ENCODE data around the gene SDC4. TPM values are rescaled to one million over a fixed set of nuclear protein-coding genes. Genes with fewer than 3 reads are reported as not detected.
A peak's percentile ranks its signal among the peaks of the same experiment; 100 is the strongest.

The SDC4 gene
- total RNA-seq, 2 experiments from 2014 or later, result 21.1 to 22.0 TPM

DNA sequence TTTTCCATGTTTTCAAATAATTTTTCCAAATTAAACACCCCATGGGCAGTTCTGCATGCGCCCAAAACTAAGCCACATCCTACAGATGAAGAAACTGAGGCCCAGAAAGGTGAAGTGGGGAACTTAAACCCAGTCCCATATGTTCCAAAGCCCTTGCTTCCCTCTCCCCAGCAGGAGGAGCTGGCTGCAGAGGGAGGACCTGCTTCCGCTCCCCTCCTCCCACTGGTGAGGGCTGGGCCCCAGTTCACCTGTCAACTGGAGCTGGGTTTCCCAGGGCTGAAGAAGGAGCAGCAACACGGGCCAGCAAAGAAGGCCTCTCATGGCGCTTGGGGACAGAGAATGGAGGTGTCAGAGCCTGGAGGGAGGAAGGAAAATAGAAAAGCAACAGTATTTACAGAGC lies 43.0 kb downstream of the SDC4 start:
- H3K27me3 Mint-ChIP-seq, result peaks cover 48% of the 10 kb centered on the region
- TF ChIP-seq, protein P1, sequence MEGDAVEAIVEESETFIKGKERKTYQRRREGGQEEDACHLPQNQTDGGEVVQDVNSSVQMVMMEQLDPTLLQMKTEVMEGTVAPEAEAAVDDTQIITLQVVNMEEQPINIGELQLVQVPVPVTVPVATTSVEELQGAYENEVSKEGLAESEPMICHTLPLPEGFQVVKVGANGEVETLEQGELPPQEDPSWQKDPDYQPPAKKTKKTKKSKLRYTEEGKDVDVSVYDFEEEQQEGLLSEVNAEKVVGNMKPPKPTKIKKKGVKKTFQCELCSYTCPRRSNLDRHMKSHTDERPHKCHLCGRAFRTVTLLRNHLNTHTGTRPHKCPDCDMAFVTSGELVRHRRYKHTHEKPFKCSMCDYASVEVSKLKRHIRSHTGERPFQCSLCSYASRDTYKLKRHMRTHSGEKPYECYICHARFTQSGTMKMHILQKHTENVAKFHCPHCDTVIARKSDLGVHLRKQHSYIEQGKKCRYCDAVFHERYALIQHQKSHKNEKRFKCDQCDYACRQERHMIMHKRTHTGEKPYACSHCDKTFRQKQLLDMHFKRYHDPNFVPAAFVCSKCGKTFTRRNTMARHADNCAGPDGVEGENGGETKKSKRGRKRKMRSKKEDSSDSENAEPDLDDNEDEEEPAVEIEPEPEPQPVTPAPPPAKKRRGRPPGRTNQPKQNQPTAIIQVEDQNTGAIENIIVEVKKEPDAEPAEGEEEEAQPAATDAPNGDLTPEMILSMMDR (IDR thresholded peaks at IDR 0.05), result no peak
- no peaks in the 10 kb centered on the region for H3K36me3 Mint-ChIP-seq (ENCODE audit: low read depth)
- POLR2A ChIA-PET, result no interaction called here
- H3K27ac Mint-ChIP-seq, result no peak overlapping the region
- DNase-seq (no peak), ATAC-seq (no peak)
- intact Hi-C loops (cut with micrococcal nuclease), result no loop called here
- H3K4me3 Mint-ChIP-seq, result no peak overlapping the region
- H3K4me1 Mint-ChIP-seq (ENCODE audit: low read depth), result peaks cover 24% of the 10 kb centered on the region
- H3K9me3 Mint-ChIP-seq, result no peaks in the 10 kb centered on the region
- CTCF ChIA-PET, result interaction anchor here (0.6 to 5.8 kb wide), 5 partner anchors 9 to 466 kb away, joined by 3 to 109 read pairs (median 3); no protein-coding TSS in a partner anchor

DNA sequence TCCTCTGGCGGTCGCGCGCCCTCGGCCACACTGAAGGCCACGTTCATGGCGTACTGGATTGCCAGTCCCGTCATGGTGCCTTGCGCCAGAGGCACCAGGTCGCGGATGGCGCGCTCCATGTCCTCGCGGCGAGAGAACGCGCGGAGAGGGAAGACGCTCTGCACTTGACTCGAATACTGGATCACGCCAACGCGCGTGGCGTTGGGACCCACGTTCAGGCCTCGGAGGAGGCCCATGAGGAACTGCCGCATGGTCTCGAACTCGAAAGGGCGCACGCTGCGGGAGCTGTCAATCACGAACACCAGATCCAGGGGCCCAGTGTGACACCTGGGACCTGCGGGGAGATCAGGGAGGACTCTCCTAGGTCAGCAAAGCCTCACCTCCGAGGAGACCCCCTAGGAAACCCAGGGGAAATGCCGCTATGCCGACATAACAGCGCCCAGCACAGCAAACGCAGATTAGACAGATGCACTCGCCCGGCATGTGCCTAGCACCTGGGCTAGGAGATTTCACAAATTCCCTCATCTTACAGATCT lies 43.7 kb downstream of the SDC4 start:
- H3K4me1 Mint-ChIP-seq (ENCODE audit: low read depth), result peaks cover 24% of the 10 kb centered on the region
- ATAC-seq, result no peak
- POLR2A ChIA-PET, result interaction anchor here (2.6 kb wide), 1 partner anchor 11 kb away, joined by 9 read pairs; no protein-coding TSS in a partner anchor
- H3K36me3 Mint-ChIP-seq (ENCODE audit: low read depth), result no peaks in the 10 kb centered on the region
- no peak overlapping the region for H3K27ac Mint-ChIP-seq
- peaks cover 44% of the 10 kb centered on the region for H3K27me3 Mint-ChIP-seq
- TF ChIP-seq, protein P1 (IDR thresholded peaks at IDR 0.05), result no peak
- intact Hi-C loops (cut with micrococcal nuclease), result no loop called here
- H3K4me3 Mint-ChIP-seq, result no peak overlapping the region
- CTCF ChIA-PET, result interaction anchor here (1.1 to 5.8 kb wide), 5 partner anchors 9 to 467 kb away, joined by 3 to 109 read pairs (median 4); no protein-coding TSS in a partner anchor
- DNase-seq, result no peak
- H3K9me3 Mint-ChIP-seq, result no peaks in the 10 kb centered on the region

DNA sequence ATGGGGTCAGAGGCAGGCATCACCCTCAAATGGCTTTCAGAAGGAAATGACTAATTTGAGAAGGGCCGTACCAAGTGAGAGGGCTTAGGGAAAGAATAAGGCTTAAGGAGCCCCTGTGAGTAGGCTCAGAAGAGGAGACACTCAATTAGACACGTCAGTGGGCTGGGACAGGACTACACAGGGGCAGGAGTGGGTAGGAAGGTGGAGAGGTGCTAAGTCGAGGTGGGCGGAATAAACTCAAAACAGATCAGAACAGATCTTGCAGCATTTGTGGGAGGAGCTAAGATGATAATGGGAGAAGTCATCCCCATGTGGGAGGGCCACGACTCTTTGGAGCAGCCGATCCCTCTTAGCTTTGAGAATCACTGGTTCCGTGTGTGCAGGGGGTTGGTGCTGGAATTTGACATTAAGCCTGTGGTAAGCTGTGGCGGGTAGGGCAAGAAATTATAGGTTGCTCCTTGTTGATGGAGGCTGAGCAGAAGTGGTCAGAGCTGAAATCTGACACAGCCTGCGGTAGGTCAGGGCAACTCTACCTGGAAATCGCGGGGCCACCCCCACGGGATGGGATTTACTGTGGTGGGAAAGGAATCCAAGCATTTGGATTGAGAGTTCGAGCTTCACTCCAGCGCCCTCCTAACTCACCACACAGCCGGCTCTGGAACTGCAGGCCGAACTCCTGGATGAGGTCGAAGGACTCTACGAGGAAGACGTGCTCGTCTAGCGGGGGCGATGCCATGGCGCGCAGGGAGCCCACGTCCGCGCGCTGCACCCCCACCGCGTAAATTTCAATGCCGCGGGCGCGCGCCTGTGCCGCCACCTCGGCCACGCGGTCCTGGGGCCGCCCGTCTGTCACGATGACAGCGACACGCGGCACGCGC lies 44.4 kb downstream of the SDC4 start:
- POLR2A ChIA-PET, result interaction anchor here (0.7 to 2.6 kb wide), 2 partner anchors 11 to 31 kb away, joined by 3 to 9 read pairs; no protein-coding TSS in a partner anchor
- Mint-ChIP-seq H3K4me3 (no peak overlapping the region), H3K27me3 (peaks cover 44% of the 10 kb centered on the region), H3K4me1 (ENCODE audit: low read depth) (peaks cover 24% of the 10 kb centered on the region), H3K36me3 (ENCODE audit: low read depth) (no peaks in the 10 kb centered on the region), H3K27ac (no peak overlapping the region), H3K9me3 (no peaks in the 10 kb centered on the region)
- DNase-seq (peak; percentile 49), ATAC-seq (peak; percentile 80)
- CTCF ChIA-PET, result interaction anchor here (0.9 to 5.8 kb wide), 8 partner anchors 8 to 206 kb away, joined by 4 to 109 read pairs (median 8); no protein-coding TSS in a partner anchor
- intact Hi-C loops (cut with micrococcal nuclease), result no loop called here
- TF ChIP-seq, protein P1 (IDR thresholded peaks at IDR 0.05), result no peak

DNA sequence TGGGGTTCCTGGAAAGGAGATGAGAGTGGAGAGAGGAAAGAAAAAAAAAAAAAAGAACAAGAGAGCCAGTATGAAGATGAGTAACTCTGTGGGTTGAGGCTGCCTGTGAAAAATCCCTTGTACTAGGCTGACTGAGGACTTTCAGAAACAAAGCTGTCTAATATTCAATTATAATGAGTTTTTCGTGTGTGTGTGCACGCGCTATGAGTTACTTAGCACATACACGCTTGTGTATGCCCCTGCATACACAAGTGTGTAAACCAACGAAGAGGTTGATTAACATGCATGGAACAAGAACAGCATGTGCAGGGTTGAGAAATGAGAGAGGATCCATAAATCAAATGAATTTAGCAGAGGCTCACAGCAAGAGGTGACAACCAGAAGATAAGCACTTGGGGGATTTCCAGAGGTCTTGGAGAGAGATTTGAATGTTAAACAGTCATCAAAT lies 46.4 kb downstream of the SDC4 start:
- DNase-seq, result peak; percentile 38
- Mint-ChIP-seq H3K9me3 (no peaks in the 10 kb centered on the region), H3K27ac (peak overlapping the region; percentile 77), H3K4me3 (no peak overlapping the region), H3K27me3 (peaks cover 32% of the 10 kb centered on the region), H3K4me1 (ENCODE audit: low read depth) (peaks cover 24% of the 10 kb centered on the region), H3K36me3 (ENCODE audit: low read depth) (no peaks in the 10 kb centered on the region)
- intact Hi-C loops (cut with micrococcal nuclease), result no loop called here
- TF ChIP-seq, protein P1 (IDR thresholded peaks at IDR 0.05), result no peak
- ATAC-seq, result peak; percentile 49
- POLR2A ChIA-PET, result interaction anchor here (1.0 to 2.6 kb wide), 3 partner anchors 9 to 135 kb away, joined by 3 to 9 read pairs (median 5); no protein-coding TSS in a partner anchor
- CTCF ChIA-PET, result interaction anchor here (0.6 to 5.8 kb wide), 12 partner anchors 9 to 163 kb away, joined by 3 to 109 read pairs (median 4); no protein-coding TSS in a partner anchor

Data from activated CD8-positive, alpha-beta T cell treated with anti-CD3 and anti-CD28 coated beads for 36 hours (primary cell).